Measurements from ENCODE around the gene C14orf132. TPM values are rescaled to one million over a fixed set of nuclear protein-coding genes. Genes with fewer than 3 reads are reported as not detected.

The C14orf132 gene
- total RNA-seq, 4 donors from 2014 or later, result 3.5 to 6.4 (median 5.0) TPM

DNA sequence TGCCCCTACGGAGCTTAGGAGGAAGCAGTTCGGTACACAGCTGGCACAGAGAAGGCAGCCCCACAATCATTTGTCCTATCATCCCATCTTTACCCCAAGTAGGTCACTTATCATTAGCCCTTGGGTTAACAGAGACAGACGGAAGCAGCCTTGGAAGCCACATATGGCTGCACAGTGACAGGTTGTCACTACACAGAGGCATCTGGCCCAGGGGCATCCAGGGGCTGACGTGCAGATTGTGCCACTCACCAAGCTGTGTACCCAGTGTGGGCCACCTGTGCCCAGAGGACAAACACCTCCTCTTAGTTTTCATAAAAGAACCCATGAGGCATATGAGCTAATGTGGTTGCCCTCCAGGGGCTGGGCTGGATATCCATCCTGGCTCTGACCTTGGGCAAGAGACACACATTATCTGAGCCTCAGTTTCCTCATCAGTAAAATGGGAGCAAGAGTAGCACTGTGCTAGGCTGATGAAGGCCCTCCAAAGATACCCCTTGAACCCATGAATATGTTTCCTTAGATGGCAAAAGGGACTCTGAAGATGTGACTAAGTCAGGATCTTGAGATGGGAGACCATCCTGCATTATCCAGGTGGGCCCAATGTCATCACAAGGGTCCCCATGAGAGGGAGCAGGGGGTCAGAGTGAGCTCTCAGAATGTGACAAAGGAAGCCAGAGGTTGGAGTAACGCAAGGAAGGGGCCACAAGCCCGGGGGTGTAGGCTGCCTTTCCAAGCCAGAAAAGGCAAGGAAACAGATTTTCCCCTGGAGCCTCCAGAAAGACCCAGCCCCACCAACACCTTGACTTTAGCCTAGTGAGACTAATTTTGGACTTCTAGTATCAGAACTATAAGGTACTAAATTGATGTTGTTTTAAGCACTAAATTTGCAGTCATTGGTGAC is 64.6 kb downstream of the C14orf132 start:
- TF ChIP-seq EP300 (IDR thresholded peaks at IDR 0.05; ENCODE audit: low read depth) (no peak), POLR2AphosphoS5 (IDR thresholded peaks at IDR 0.05) (no peak), POLR2A (IDR thresholded peaks at IDR 0.05) (no peak)
- TF ChIP-seq, protein P1, sequence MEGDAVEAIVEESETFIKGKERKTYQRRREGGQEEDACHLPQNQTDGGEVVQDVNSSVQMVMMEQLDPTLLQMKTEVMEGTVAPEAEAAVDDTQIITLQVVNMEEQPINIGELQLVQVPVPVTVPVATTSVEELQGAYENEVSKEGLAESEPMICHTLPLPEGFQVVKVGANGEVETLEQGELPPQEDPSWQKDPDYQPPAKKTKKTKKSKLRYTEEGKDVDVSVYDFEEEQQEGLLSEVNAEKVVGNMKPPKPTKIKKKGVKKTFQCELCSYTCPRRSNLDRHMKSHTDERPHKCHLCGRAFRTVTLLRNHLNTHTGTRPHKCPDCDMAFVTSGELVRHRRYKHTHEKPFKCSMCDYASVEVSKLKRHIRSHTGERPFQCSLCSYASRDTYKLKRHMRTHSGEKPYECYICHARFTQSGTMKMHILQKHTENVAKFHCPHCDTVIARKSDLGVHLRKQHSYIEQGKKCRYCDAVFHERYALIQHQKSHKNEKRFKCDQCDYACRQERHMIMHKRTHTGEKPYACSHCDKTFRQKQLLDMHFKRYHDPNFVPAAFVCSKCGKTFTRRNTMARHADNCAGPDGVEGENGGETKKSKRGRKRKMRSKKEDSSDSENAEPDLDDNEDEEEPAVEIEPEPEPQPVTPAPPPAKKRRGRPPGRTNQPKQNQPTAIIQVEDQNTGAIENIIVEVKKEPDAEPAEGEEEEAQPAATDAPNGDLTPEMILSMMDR (IDR thresholded peaks at IDR 0.05), result no peak
- peaks cover 14 to 31% (median 17%) of the 10 kb centered on the region in 4 donors for H3K4me1 ChIP-seq
- 92% methylated on average over 6 of the region's 6 CpGs; no CpG with 5 or more reads in 1 of the 2 donors for WGBS, 2 donors (ENCODE audit: low coverage in 1 of 2)
- no peak for DNase-seq
- H3K4me3 ChIP-seq, result no peak overlapping the region
- in situ Hi-C loops (cut with MboI; ENCODE audit: low pct_ligation_motif_present in 1 of 4, low pct_unique_long_range_greater_than_20kb in 1 of 4, low sequenced_read_pairs in 3 of 4), result loop anchor here in 1 of 4 donors (5.0 kb wide), 1 partner anchor 168 kb away; no protein-coding TSS in a partner anchor
- H3K36me3 ChIP-seq, result no peaks in the 10 kb centered on the region
- H3K27ac ChIP-seq, result peak overlapping the region; percentile 75 to 92 (median 82)
- no peaks in the 10 kb centered on the region for H3K27me3 ChIP-seq
- intact Hi-C loops (cut with DNase I; ENCODE audit: low total_unique reads), result loop anchor here (10.0 kb wide), 1 partner anchor 101 kb away; the partner anchor contains the start of gene BDKRB2
- no peaks in the 10 kb centered on the region for H3K9me3 ChIP-seq

DNA sequence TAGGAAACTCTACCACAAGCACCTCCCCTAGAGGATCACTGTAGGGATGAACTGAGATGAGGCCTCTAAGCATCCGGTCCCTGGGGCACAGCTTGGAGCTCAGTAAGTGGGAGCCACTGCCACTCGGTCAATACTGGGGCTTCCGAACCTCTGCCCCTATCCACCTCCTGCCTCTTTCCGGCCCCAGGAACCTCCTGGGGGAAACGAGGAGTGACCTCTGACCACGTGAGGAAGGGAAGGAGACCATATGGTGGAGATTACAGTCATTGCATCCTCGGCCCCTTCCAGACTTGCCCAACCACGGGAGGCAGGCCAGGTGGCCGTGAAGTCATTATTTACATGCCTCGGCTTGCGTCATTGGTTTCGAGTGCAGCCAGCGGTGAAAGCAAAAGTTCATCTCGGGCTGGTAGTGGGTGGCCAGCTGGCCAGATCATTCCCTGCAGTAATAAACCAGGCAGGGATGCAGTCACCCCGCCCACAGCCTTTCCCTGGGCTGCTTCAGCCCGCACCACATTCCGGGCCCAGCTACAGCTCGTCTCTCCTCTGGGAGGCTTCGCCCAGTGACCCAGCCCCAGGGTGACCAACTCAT is 65.4 kb downstream of the C14orf132 start:
- TF ChIP-seq POLR2AphosphoS5 (IDR thresholded peaks at IDR 0.05), result peak; percentile 92 to 96 (median 96)
- TF ChIP-seq EP300 (IDR thresholded peaks at IDR 0.05; ENCODE audit: low read depth), result peak; percentile 95
- TF ChIP-seq, protein P1 (IDR thresholded peaks at IDR 0.05), result peak in 2 of 5 experiments; percentile 8 to 36
- peak; percentile 38 for TF ChIP-seq POLR2A (IDR thresholded peaks at IDR 0.05)
- 39% methylated on average over 19 of the region's 19 CpGs; no CpG with 5 or more reads in 1 of the 2 donors for WGBS, 2 donors (ENCODE audit: low coverage in 1 of 2)
- DNase-seq, result peak; percentile 87
- H3K4me1 ChIP-seq, result peaks cover 14 to 31% (median 17%) of the 10 kb centered on the region in 4 donors
- in situ Hi-C loops (cut with MboI; ENCODE audit: low pct_ligation_motif_present in 1 of 4, low pct_unique_long_range_greater_than_20kb in 1 of 4, low sequenced_read_pairs in 3 of 4), result loop anchor here in 1 of 4 donors (5.0 kb wide), 1 partner anchor 168 kb away; no protein-coding TSS in a partner anchor
- intact Hi-C loops (cut with DNase I; ENCODE audit: low total_unique reads), result loop anchor here (10.0 kb wide), 1 partner anchor 100 kb away; the partner anchor contains the start of gene BDKRB2
- H3K4me3 ChIP-seq, result no peak overlapping the region
- H3K27ac ChIP-seq, result peak overlapping the region; percentile 80 to 92 (median 86)
- no peaks in the 10 kb centered on the region for H3K27me3 ChIP-seq
- H3K9me3 ChIP-seq, result no peaks in the 10 kb centered on the region
- no peaks in the 10 kb centered on the region for H3K36me3 ChIP-seq

DNA sequence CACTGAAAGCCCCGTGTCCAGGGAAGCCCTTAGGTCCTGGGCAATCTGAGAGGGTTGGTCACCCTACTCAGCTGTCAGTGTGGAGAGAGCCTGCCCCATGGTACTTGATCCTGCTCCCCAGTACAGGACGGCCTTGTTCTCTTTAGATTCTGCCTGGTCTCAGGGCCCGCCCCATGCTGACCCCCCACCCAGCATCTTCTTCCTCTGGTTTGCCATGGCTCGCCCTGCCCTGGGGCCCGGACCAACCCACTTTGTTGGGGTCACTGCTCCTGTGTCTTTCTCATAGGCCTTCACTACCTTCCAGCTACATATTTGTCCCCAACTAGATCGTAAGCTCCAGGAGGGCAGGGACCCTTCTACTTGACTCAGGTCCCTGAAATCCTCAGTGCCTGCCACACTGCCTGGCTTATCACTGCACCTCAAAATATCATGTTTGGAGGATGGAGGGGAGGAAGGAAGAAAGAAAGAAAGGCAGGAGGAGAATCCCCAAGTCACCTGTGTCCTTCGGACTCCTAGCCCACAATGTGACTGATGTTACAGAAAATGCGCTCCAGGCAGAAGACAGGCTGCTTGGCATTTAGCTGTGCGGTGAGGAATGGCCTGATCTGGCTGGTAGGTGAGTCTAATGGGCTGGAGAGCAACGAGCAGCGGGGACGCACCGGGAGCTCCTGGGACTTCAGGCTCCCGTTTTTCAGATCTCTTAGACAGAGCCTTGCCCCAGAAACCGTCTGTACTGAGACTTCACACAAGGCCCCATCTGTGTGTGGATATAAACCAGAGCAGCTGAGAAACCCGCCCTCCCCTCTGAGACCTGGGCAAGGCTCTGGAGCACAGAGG is 66.1 kb downstream of the C14orf132 start:
- H3K27ac ChIP-seq, result peak overlapping the region; percentile 80 to 92 (median 84)
- no peaks in the 10 kb centered on the region for H3K27me3 ChIP-seq
- TF ChIP-seq EP300 (IDR thresholded peaks at IDR 0.05; ENCODE audit: low read depth), result no peak
- peak in 1 of 3 donors; percentile 72 for TF ChIP-seq POLR2AphosphoS5 (IDR thresholded peaks at IDR 0.05)
- DNase-seq, result no peak
- no peak overlapping the region for H3K4me3 ChIP-seq
- in situ Hi-C loops (cut with MboI; ENCODE audit: low pct_ligation_motif_present in 1 of 4, low pct_unique_long_range_greater_than_20kb in 1 of 4, low sequenced_read_pairs in 3 of 4), result no loop called here
- intact Hi-C loops (cut with DNase I; ENCODE audit: low total_unique reads), result loop anchor here (10.0 kb wide), 1 partner anchor 99 kb away; the partner anchor contains the start of gene BDKRB2
- WGBS, 2 donors (ENCODE audit: low coverage in 1 of 2), result 72 to 100% methylated on average over 2 to 16 of the region's 16 CpGs
- no peaks in the 10 kb centered on the region for H3K9me3 ChIP-seq
- H3K4me1 ChIP-seq, result peaks cover 14 to 31% (median 17%) of the 10 kb centered on the region in 4 donors
- no peaks in the 10 kb centered on the region for H3K36me3 ChIP-seq

DNA sequence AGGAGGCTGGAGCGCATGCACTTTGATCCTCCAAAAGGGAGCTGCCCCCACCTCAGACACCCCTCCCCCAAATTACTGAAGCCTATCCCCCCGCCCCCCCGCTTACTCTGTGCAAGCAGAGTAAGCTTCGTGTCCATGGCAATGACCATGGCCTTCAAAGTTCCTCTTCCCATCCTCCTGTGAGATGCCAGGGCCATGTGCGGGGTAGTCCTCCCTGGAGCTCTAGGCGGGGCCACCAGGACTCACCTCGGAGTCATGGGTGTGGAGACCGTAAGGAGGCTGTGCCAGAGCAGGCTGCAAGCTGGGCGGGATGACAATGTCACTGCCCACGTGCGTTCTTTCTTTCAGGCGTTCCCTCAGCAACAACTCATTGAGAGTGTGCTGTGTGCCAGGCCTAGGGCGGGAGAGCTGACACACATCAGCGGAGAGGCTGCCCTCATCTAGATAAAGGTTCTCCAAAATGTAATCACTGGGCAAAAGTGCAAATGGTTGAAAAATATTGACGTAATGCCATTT is 66.8 kb downstream of the C14orf132 start:
- intact Hi-C loops (cut with DNase I; ENCODE audit: low total_unique reads), result loop anchor here (10.0 kb wide), 1 partner anchor 99 kb away; the partner anchor contains the start of gene BDKRB2

More for the DNA sequence above, 66.8 kb downstream of the C14orf132 start:
- in situ Hi-C loops (cut with MboI; ENCODE audit: low pct_ligation_motif_present in 1 of 4, low pct_unique_long_range_greater_than_20kb in 1 of 4, low sequenced_read_pairs in 3 of 4), result no loop called here
- H3K9me3 ChIP-seq, result no peaks in the 10 kb centered on the region
- peak; percentile 63 for DNase-seq
- TF ChIP-seq, protein P1 (IDR thresholded peaks at IDR 0.05), result no peak
- TF ChIP-seq POLR2AphosphoS5 (IDR thresholded peaks at IDR 0.05) (peak in 1 of 3 donors; percentile 6), EP300 (IDR thresholded peaks at IDR 0.05; ENCODE audit: low read depth) (peak; percentile 10)
- H3K4me3 ChIP-seq, result no peak overlapping the region
- H3K27me3 ChIP-seq, result no peaks in the 10 kb centered on the region
- WGBS, 2 donors (ENCODE audit: low coverage in 1 of 2), result 59 to 60% methylated on average over 1 to 14 of the region's 15 CpGs
- H3K36me3 ChIP-seq, result no peaks in the 10 kb centered on the region
- peaks cover 14 to 26% (median 17%) of the 10 kb centered on the region in 4 donors for H3K4me1 ChIP-seq
- H3K27ac ChIP-seq, result peak overlapping the region; percentile 80 to 92 (median 84)

Measured in transverse colon (tissue), 4 donors.